ENCODE measurements around the gene DHDDS. TPM values are rescaled to one million over a fixed set of nuclear protein-coding genes. Genes with fewer than 3 reads are reported as not detected.

DHDDS gene
- total and polyA plus RNA-seq, 4 donors, result 18.0 to 46.4 (median 33.9) TPM

Other genes with a start within 250 kb of the DHDDS start
- gene CATSPER4, start 241.7 kb upstream of the DHDDS start, total RNA-seq, result not detected
- not detected for gene CATSPER4, start 241.7 kb upstream of the DHDDS start, polyA plus RNA-seq
- gene CEP85, start 198.1 kb upstream of the DHDDS start, total RNA-seq, result 1 to 10 TPM; 3.0 to 5.9 TPM
- 1 to 10 TPM in 1 of 2 donors, under 1 TPM in 1; 0.74 to 1.9 TPM for gene CEP85, start 198.1 kb upstream of the DHDDS start, polyA plus RNA-seq
- 100 to 1,000 TPM; 160 to 252 TPM for gene SH3BGRL3, start 152.2 kb upstream of the DHDDS start, total RNA-seq
- 100 to 1,000 TPM; 219 to 232 TPM for gene SH3BGRL3, start 152.2 kb upstream of the DHDDS start, polyA plus RNA-seq
- gene UBXN11, start 125.7 kb upstream of the DHDDS start, total RNA-seq, result 10 to 100 TPM; 14.6 to 33.9 TPM
- gene UBXN11, start 125.7 kb upstream of the DHDDS start, polyA plus RNA-seq, result 10 to 100 TPM; 11.6 to 46.8 TPM
- gene CD52, start 114.4 kb upstream of the DHDDS start, total RNA-seq, result 10 to 100 TPM; 12.0 to 14.7 TPM
- gene CD52, start 114.4 kb upstream of the DHDDS start, polyA plus RNA-seq, result 10 to 100 TPM in 1 of 2 donors, 1 to 10 TPM in 1; 8.3 to 31.4 TPM
- gene CRYBG2, start 78.2 kb upstream of the DHDDS start, total RNA-seq, result under 1 TPM in 1 of 2 donors, not detected in 1; 0.27 TPM
- gene CRYBG2, start 78.2 kb upstream of the DHDDS start, polyA plus RNA-seq, result 1 to 10 TPM in 1 of 2 donors, under 1 TPM in 1; 0.05 to 6.4 TPM
- under 1 TPM; 0.24 to 0.65 TPM for gene ZNF683, start 59.6 kb upstream of the DHDDS start, total RNA-seq
- gene ZNF683, start 59.6 kb upstream of the DHDDS start, polyA plus RNA-seq, result under 1 TPM in 1 of 2 donors, not detected in 1; 0.87 TPM
- not detected for gene LIN28A, start 21.5 kb upstream of the DHDDS start, total RNA-seq
- gene LIN28A, start 21.5 kb upstream of the DHDDS start, polyA plus RNA-seq, result not detected
- 100 to 1,000 TPM; 153 to 171 TPM for gene HMGN2, start 40.1 kb downstream of the DHDDS start, total RNA-seq
- 100 to 1,000 TPM; 385 to 535 TPM for gene HMGN2, start 40.1 kb downstream of the DHDDS start, polyA plus RNA-seq
- 10 to 100 TPM; 12.0 to 21.0 TPM for gene RPS6KA1, start 97.4 kb downstream of the DHDDS start, total RNA-seq
- 10 to 100 TPM in 1 of 2 donors, under 1 TPM in 1; 0.87 to 21.4 TPM for gene RPS6KA1, start 97.4 kb downstream of the DHDDS start, polyA plus RNA-seq